A673 (cell line): ENCODE measurements around the gene SEC14L5.
"Not testable (repeated sequence)": the region's sequence is repeated elsewhere in the genome, so short reads cannot be mapped to it uniquely, and the experiment has no call there.

Experiments
- CTCF ChIP-seq: fragments of 300-800, 200-600 bp; sonication (generic); conservative IDR thresholded peaks from 2 replicates; pipeline ENCODE4 v1.5.1; 2017; ENCODE audit warnings: low read depth, mild to moderate bottlenecking, antibody characterized with exemption, low read length, moderate library complexity, mixed read lengths
- EZH2 ChIP-seq: fragments of 200-600 bp; sonication (generic); IDR thresholded peaks from 2 replicates; pipeline ENCODE4 v1.6.1; 2017; ENCODE audit warnings: borderline replicate concordance, low read depth, mild to moderate bottlenecking, mixed read lengths, antibody characterized with exemption, low read length; ENCODE audit not compliant: poor library complexity, severe bottlenecking

GRCh38 chr16:4929619-4930018, 28.5 kb upstream of the SEC14L5 start:
- TF ChIP-seq CTCF, EZH2: not testable (repeated sequence)
